Ovary (tissue), 9 donors: Measurements from ENCODE around the gene SCAF4. TPM values are rescaled to one million over a fixed set of nuclear protein-coding genes. Genes with fewer than 3 reads are reported as not detected.

Source experiments
- DNase-seq, 5 donors: peaks; one replicate each; pipeline ENCODE4 v3.0.0-alpha.2; 2019 to 2020
- H3K27ac ChIP-seq, 2 donors: fragments of 200-600 bp; one replicate each; pipeline versions ENCODE4 v1.5.1 to v1.8.0; 2019 to 2022
- H3K27me3 ChIP-seq: fragments of 200-600 bp; one replicate; pipeline ENCODE4 v1.8.0; 2022
- H3K36me3 ChIP-seq: fragments of 200-600 bp; sonication (generic); one replicate; pipeline ENCODE4 v1.5.1; 2019
- H3K4me1 ChIP-seq: one replicate; pipeline ENCODE4 v1.8.1; 2013; ENCODE audit warnings: mild to moderate bottlenecking, moderate library complexity; ENCODE audit not compliant: insufficient read depth
- H3K4me3 ChIP-seq: fragments of 200-600 bp; sonication (generic); one replicate; pipeline ENCODE4 v1.5.1; 2017
- H3K9me3 ChIP-seq, 2 donors: fragments of 200-600 bp in 1 of 2; sonication (generic) in 1 of 2; one replicate each; pipeline versions ENCODE4 v1.5.1 to v1.8.1; 2013 to 2019; ENCODE audit warnings: mild to moderate bottlenecking in 1 of 2, moderate library complexity in 1 of 2
- CTCF ChIP-seq, 3 donors: fragments of 450-650 bp in 2 of 3; fragments of 200-600 bp in 1 of 3; IDR thresholded peaks; one replicate each; pipeline versions ENCODE4 v1.5.1 to v1.8.0; 2016 to 2022; ENCODE audit warnings: antibody characterized with exemption in 3 of 3, mild to moderate bottlenecking in 1 of 3
- EP300 ChIP-seq: sonication (generic); formaldehyde crosslinking; IDR thresholded peaks from one replicate; pipeline ENCODE4 v1.6.1; 2017; ENCODE audit warnings: antibody characterized with exemption
- POLR2A ChIP-seq: fragments of 450-650 bp; IDR thresholded peaks from one replicate; pipeline ENCODE4 v1.6.1; 2017; ENCODE audit warnings: antibody characterized with exemption, mild to moderate bottlenecking, moderate library complexity
- WGBS, 3 donors: extraction: QIAGEN DNeasy Blood & Tissue Kit in 1 of 3; methylation state at CpG; one replicate each; pipeline versions ENCODE4 v1.1.5 to v1.1.7; 2013 to 2017; 5-methylcytosine and 5-hydroxymethylcytosine counted together
- intact Hi-C, 4 donors: fragments of 100-400 bp; cut with DNase I; formaldehyde crosslinking; loops; one replicate each; pipeline versions ENCODE4 v1.11.0 to v1.15.1; 2022 to 2023
- polyA plus RNA-seq, 2 donors: library from polyadenylated mRNA; stranded (reverse); fragments of 200-250 nt in 1 of 2; fragments of 350-450 nt in 1 of 2; fragmentation: Illumina TruSeq in 1 of 2; extraction: RNeasy Lipid Tissue Mini Kit (QIAGEN cat#74804) in 1 of 2; gene quantifications; one replicate each; pipeline ENCODE4 v1.2.3, GENCODE V29; 2013 to 2014
- total RNA-seq, 7 donors: library from RNA; depleted of rRNA in 2 of 7; stranded (reverse); fragments of >200 nt in 2 of 7; fragmentation: NEBNext Ultra II Directional in 3 of 7; extraction: Animal tissue kit (Norgen Biotek cat#: 25700) in 3 of 7; gene quantifications; one replicate each; pipeline versions ENCODE4 v1.1.0 to v1.2.4, GENCODE V29; 2016 to 2023
- donor health status: DM: no; HTN: no; CAD: no; lungs with moderate emphysema.
- donor health status: DM: no; HTN: no; CAD: no.
- donor health status: Bipolar disorder and iron deficiency.
- donor health status: DM: yes; HTN: yes; CAD: no.
- donor health status: DM: no; HTN: no; CAD: no.
- donor health status: DM: yes; HTN: yes; CAD: no.

Gene SCAF4
- total and polyA plus RNA-seq, 9 donors: 12.2 to 41.7 (median 28.4) TPM

GRCh38 chr21:31760931-31761330 lies 29.0 kb upstream of the SCAF4 start:
- intact Hi-C loops: no loop called here
- WGBS, 3 donors: 72 to 89% (median 79%) methylated on average over 4 of the region's 4 CpGs
- H3K27ac ChIP-seq: no peak overlapping the region

GRCh38 chr21:31756787-31757186 lies 24.9 kb upstream of the SCAF4 start:
- H3K4me3 ChIP-seq: no peak overlapping the region
- H3K27ac ChIP-seq: no peak overlapping the region
- DNase-seq: no peak
- no peaks in the 10 kb centered on the region for H3K4me1 ChIP-seq
- WGBS, 3 donors: 20 to 56% (median 45%) methylated on average over 1 of the region's 1 CpG
- H3K27me3 ChIP-seq: no peaks in the 10 kb centered on the region
- intact Hi-C loops: no loop called here
- H3K9me3 ChIP-seq: no peaks in the 10 kb centered on the region
- H3K36me3 ChIP-seq: no peaks in the 10 kb centered on the region
- TF ChIP-seq EP300 (no peak), CTCF (IDR thresholded peaks at IDR 0.05) (no peak), POLR2A (no peak)

More at GRCh38 chr21:31760931-31761330, 29.0 kb upstream of the SCAF4 start:
- H3K9me3 ChIP-seq: no peaks in the 10 kb centered on the region
- no peak for DNase-seq
- no peak for TF ChIP-seq EP300
- TF ChIP-seq CTCF (IDR thresholded peaks at IDR 0.05): no peak
- TF ChIP-seq POLR2A: no peak
- no peaks in the 10 kb centered on the region for H3K27me3 ChIP-seq
- no peak overlapping the region for H3K4me3 ChIP-seq
- H3K36me3 ChIP-seq: no peaks in the 10 kb centered on the region
- no peaks in the 10 kb centered on the region for H3K4me1 ChIP-seq

- Histone ChIP-seq H3K36me3 (no peaks in the 10 kb centered on the region), H3K27me3 (no peaks in the 10 kb centered on the region), H3K4me1 (no peaks in the 10 kb centered on the region), H3K9me3 (no peaks in the 10 kb centered on the region), H3K27ac (no peak overlapping the region), H3K4me3 (no peak overlapping the region)
- intact Hi-C loops: no loop called here
- DNase-seq: no peak
- 86 to 88% (median 86%) methylated on average over 6 of the region's 6 CpGs for WGBS, 3 donors
- TF ChIP-seq POLR2A: no peak
- no peak for TF ChIP-seq CTCF (IDR thresholded peaks at IDR 0.05)
- TF ChIP-seq EP300: no peak
Observed at GRCh38 chr21:31755027-31755426, 23.1 kb upstream of the SCAF4 start.

- H3K4me3 ChIP-seq: no peak overlapping the region
- H3K36me3 ChIP-seq: no peaks in the 10 kb centered on the region
- H3K27ac ChIP-seq: no peak overlapping the region
- intact Hi-C loops: no loop called here
- H3K4me1 ChIP-seq: no peaks in the 10 kb centered on the region
- TF ChIP-seq EP300 (no peak), POLR2A (no peak), CTCF (IDR thresholded peaks at IDR 0.05) (no peak)
- H3K27me3 ChIP-seq: no peaks in the 10 kb centered on the region
- WGBS, 3 donors: 80 to 95% (median 93%) methylated on average over 1 of the region's 1 CpG
- no peaks in the 10 kb centered on the region for H3K9me3 ChIP-seq
- DNase-seq: no peak
Observed at GRCh38 chr21:31754708-31754960, 22.7 kb upstream of the SCAF4 start.
